NCI-H2196 (cell line): Measurements from ENCODE around the gene PPP1R36.

Source experiments
- DNase-seq: peaks from one replicate; lab custom pipeline; 2025; ENCODE audit not compliant: unreplicated experiment; lab: John Stamatoyannopoulos, UW

Gene PPP1R36, protein sequence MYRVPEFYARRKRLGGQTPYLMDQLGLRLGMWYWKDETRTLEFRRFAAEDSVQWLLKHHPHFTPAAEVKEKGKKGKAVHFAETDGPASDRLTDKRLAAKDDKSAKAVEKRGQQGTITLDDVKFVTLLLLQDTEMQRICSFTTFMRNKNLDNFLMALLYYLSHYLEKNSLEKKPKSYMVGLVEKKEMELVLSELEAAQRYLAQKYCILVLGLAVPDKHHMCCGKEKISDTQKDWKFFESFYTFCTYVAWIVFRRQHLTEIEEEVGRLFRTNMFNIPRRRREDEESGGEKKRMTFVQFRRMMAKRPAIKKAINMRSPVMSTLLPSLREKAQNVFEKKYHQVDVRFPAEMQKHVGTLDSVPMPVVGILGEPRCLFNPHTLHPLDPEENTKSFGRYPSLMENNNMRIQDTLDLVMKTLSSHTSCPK

DNA sequence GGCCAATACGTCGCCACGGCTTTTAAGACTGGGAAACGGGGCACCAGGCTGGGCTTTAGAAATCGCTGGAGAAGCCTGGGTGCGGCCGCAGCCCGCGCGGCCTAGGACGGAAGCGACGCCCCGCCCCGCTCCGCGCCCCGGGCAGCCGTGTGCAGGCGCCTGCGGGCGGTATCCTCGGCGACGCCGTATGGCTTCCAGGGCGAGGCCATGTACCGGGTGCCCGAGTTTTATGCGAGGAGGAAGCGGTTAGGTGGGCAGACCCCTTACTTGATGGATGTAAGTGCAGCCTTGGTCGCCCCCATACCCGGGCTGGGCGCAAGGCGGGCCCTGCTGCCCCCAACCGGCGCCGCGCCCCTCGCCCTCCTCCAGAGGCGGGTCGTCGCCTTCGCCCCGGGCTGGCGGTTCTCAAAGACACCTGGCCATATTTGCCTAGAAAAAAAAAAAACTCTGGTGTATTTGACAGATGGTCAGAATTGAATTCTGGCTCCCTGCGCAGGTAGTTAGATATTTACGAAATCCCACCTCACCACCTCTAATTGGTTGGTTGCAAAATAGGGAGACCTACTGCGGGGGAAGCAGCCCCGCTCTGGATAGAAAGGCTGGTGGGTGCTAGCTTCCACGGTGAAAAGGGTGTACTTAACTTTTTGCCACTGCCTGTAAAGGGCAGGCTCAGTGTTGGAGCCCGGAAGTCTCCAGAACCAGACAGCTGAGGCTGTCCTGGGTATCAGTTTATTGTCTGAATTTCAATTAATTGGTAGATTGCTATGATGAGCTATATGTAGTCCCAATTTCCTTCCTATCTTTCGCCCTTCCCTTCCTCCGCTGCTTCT, at the start of gene PPP1R36:
Gene PPP1R36, plus strand, starts transcription at position 171 of the 830 bp plus-strand sequence. Its CDS starts 37 bp downstream, at position 208.
- no peak for DNase-seq

DNA sequence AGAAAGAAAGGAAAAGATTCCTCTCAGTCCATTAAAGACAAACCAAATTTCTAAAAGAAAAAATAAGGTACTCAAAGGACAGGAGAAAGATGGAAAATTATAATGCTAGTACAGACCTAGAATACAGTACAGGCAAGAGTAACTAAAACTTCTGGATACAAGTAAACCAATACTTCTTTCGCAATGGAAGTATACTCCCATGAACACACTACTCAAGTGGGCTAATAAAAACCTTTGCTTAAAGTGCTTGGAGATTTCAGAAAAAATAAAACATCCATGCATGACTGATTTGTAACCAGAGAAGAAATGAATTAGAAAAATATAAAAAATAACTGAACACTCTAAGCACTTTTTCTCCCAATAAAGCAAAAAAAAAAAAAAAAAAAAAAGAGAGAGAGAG, 49.7 kb upstream of the PPP1R36 start:
- DNase-seq: no peak

DNA sequence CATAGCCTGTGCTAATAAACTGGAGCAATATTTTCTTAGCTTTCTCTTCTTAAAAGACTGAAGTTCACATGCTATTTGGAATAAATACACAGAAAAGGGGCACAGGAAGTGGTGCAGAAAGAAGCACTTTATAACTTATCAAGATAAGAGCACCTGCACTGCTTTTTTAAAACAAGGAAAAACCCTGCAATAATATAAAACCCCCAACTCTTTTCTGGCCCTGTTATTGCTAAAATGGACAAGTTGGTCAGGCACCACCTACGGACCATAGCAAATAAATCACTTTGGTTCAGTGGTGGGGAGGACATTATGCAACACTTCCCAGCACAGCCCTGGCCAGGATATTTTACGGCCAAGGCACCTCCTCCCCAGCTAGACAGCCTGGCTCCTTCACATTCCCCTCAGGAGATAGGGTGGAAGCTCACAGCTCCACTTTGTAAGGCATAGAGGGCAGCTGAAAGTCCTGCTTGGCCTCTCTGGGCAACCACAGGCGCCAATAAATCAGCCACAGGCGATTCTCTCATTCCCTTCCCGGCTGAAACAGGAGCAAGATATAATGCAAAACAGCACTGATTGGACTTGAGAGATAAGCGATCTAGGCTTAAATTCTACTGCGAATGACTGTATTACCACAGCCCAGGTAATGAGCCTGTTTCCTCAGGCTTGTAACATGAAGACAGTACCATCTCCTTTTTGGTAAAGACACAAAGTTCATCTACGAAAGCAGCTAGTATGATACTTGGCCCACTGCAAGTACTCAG, 48.2 kb upstream of the PPP1R36 start:
- DNase-seq: peak; percentile 70

DNA sequence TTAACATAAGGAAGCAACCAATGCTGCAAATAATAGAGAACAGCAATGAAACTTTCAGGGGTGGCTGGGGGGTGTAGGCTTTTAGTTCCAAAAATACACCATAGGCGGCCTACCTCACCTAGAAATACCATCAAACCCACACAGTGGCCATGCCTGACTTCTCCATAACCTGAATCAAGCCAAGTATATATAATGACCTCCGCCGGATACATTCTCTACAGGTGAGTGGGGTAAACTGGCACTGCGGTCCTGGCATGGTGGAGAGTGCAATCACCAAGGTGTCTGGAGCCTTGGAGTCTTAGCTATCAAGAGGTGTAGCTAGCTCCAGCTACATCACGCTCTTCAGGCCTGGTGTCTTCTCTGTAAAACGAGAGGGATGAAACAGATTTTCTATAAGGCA, 47.3 kb upstream of the PPP1R36 start:
- DNase-seq: peak; percentile 29

DNA sequence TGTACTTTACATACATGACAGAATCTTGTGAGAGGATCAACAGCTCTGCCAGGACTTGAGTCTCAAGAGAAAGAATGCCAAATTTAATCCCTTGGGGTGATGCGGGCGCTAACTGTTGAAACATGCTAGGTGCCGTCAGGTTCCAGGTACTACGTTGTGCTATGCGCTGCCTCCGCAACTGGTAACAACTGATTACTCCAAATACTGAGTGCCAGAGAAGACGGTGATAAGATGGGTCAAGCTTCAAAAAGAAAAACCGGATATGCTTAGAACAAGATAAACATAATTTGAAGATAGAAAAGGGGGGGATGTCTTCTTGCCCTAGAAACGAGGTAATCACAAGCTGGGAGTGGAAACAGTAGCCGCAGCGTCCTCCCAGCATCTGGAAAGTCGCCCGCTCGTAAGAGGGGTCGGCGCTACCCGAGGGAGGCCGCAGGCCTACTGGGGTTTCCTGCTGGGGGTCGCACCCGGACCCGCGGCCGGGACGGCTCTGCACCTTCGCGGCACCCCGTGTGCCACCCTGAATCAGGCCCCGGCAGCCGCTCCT, 46.8 kb upstream of the PPP1R36 start:
- DNase-seq: peak; percentile 39

DNA sequence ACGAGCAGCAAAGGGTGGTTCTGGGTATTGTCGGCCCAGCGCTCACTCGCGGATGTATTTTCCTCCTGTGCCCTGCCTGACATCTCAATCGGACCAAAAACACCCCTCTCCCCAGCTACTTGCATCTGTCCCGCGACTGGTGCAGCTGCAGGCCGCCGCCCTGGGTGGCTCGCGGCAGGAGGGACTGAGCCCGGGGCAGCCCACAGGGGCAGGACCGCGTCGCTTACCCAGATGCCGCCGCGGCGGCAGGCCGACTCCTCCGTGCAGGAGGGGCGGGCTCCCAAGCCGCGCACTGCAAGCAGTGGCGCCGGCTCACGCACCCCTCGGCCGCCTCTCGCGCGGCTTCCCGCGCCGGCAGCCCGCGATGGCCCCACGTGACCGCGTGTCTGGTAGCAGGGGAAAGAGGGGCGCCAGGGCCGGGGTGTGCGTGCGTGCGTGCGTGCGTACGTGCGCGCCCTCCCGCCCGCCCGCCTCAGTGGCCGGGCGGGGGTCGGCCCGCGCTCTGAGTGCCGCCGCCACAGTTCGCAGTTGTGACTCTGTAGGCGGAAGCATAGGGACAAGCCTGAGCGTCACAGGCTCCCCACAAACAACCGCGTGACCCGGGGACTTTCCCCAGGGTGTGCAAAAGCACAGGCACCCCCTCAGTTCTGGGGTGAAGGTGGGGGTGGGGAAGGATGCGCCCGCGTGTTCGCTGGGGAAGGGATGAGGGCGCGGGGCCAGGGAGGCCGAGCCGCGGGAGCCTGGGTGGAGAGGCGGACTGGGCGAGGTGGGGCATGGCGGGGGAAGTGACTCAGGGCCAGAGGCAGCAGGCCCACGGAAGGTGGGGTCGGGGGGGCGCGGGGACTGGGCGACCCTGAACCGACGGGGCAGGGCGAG, 46.1 kb upstream of the PPP1R36 start, which contains the start of gene ZBTB25:
Gene ZBTB25, minus strand, starts transcription at position 405 of the 876 bp plus-strand sequence. CDS start 13,305 bp downstream, outside the sequence.
- DNase-seq: peak; percentile 95

DNA sequence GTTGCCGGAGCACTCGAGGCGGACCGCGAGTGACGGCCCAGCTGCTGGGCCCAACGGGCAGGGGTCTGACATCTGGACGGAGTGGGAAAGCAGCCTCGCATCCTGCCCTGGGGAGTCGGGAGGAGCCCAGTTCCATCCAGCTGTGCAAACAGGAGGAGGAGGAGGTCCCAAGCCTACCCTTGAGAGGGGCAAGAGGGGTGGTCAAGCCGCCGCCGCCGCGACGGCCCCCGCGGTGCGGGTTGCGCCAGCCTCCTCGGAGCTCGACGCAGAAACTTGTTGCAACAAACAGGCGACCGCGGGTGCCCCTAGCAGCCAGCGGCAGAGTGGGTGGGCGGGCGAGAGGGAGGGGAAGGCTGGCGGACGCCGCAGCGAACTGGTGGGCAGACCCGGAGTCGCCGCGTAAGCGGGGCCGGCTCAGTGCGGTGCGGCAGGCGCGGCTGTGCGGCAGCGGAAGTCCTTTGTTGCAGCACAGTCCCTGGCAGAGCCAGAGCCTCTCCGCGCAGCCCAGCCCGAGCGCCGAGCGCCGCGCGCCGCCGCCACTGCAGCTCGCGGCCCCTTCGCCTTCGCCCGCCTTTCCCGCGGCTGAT, 45.4 kb upstream of the PPP1R36 start, which contains the start of gene ZBTB1:
Gene ZBTB1, plus strand, starts transcription at position 461 of the 587 bp plus-strand sequence. CDS start 16,735 bp downstream, outside the sequence.
- peak; percentile 86 for DNase-seq

DNA sequence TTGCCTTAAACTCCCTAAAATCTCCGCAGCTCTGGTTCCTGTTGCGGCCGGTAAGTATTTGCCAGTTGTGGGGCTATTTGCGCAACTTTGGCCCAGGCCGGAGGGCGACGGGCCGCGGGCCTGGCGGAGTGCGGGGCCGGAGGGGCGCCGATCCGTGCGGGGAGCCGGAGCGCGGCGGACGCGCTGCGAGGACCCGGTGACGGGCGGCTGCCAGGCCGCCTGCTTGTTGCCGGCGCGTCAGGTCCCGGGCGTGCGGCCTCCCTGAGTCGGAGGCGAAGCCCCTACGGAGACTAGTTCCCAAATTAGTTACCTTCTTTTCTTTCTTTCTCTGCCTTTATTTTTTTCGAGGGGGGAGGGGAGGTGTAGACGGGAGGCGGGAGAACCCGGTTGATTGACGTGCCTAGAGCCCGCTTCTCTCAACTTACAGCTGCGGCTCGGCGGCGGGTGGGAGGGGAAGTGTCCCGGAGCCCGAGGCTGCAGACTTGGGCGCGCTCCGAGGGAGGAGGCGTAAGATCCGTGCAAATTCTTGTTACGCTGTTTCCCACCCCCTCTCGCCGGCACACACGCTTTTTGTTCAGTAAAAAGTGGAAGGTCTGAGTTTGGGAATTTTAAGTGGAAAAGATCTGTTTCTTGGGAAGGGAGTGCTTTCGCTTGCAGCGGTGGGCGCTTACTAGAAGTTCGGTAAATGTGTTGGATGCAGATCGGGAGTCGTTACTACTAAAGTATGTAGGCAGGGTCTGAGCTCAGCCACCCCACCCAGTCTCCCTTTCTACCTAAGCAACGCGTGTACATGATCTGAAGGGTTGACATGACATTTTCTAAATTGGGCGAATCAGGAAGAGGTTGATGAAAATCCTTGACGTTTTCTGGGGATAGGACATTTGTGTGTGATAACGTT, 44.6 kb upstream of the PPP1R36 start:
- DNase-seq: peak; percentile 84

DNA sequence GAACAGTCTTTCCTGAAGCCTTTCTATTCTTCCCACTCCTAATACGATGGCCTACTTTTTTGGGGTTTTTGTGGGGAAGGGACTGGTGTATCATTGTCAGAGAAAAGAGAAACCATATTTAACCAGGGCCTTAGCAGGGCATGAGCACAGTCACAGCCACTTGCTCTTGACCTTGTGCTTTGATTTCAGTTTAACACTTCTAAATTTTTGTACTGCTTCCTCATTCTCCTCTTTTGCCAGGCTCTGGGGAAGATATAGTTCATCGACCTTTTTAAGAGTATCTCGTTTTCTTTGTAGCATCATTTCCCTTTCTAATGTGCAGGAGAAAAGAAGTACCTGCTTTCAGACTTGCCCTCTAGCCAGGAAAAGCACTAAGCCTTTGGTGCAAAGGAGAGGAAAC, 43.0 kb upstream of the PPP1R36 start:
- no peak for DNase-seq

DNA sequence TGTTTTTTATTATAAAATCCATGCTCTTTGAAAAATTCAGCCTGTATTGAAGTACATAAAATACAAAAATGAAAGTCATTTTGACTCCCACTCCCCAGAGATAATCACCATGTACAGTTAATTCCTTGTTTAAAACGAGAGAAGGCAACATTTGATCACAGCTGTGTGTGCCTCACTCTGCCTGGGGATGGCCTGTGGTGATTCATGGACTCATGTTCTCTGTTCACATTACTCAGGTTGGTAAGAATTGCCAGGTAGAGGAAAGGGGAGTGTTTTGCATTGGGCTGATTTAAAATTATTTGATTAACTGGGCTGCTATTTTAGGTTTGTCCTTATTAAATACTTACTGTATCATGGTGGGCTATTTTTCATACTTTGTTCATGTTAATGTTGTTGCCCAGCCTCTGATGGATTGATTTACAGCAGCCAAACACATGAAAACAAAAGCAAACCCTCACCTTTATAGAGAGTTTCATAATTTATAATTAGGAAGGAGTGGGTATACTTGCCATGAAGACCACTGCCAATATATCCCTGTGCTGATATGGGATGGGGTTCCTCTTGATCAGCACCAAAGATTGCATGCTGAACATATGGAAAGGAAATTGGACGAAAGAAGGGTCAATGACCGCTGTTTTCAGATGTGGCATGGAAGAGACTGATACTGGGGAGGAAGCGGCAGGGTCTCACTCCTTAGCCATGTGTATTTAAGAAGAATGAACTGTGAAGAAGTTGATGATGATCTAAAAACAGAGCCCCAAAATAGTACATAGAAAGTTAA, 42.2 kb upstream of the PPP1R36 start:
- no peak for DNase-seq

DNA sequence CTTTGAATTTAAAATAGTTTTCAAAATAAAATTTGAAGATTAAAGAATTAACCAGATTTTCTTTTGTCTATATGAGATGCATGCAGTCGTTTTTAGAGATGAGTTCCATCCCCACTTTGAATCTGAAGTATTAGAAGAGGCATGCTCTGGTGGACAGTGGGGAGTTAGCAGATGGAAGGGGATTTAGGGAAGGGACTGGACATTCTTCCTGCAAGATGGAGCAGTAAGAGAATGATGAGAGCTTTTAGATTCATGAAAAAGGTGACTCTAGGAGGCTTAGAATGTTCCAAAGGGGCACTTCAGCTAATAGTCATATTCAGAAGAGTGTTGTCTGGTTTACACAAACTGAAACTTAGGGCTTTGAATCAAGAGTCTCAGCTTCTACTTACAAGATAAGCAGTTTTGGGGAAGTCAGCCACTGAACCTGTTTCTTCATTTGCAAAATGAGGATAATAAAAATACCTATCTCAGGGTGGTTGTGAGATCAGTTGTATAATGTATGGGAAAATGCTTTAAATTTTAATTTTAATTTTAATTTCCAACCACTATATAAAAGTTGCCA, 41.5 kb upstream of the PPP1R36 start:
- DNase-seq: no peak

DNA sequence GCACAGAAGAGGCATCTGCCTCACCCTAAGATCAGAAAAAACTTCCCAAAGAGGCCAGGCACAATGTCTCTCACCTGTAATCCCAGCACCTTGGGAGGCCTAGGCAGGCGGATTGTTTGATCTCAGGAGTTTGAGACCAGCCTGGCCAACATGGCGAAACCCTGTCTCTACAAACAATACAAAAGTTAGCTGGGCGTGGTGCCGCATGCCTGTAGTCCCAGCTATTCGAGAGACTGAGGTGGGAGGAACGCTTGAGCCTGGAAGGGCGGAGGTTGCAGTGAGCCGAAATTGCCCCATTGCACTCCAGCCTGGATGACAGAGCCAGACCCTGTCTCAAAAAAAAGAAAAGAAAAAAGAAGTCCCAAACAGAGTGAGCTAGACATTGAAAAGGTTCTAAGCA, 40.7 kb upstream of the PPP1R36 start:
- no peak for DNase-seq

DNA sequence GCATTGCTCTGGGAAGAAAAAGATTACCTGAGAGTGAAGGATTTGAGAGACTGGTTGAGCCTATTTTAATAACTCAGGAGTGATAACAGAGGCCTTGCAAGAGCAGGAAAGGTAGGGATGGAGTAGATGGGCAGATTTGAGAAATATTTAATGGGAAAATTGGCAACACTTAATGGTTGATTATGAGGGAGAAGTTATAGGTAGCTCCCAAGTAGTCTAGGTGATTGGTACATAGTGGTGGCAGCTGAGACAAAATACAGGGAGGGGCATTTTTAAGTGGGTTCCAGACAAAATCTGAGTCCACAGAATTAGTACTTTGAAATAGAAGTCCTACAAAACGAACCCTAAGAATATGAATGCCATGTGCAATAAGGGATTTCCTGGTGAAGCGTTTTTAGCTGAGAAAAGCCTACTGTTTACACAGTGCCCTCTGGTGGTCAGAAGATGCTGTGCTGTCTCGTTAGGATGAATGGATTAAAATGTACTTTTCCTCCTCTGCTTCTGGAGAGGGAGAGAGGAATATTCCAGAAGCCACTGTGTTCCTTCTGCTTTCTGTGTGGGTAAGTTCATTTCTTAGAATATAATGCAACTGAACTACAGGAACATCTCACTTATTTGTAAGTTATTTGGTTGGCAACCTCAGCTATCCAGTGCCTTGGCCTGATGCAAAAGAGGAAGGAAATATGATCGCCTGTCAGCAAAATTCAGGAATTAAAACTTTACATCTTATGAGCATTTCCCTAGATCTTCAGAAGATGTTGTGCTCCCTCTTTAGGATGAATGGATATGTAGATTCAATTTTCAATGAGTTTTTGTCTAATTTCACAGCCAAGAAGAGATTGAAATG, 38.7 kb upstream of the PPP1R36 start:
- DNase-seq: peak; percentile 84

DNA sequence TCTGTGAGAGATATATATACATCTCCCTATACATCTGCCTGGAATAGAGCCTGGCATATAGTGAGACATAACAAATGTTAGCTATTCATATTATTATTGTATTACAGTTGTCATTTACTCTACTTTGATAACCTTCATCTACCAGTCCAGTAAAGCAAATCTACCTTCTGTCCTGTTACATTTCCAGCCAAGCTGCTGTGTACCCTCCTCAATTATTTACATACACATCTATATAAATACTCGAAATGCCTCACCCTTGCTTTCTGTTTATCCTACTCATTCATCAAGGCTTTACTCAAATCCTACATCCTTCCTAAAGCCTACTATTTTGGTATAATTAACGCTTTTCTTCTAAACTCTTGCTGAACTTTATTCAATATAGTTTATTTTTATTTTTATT, 36.5 kb upstream of the PPP1R36 start:
- no peak for DNase-seq

DNA sequence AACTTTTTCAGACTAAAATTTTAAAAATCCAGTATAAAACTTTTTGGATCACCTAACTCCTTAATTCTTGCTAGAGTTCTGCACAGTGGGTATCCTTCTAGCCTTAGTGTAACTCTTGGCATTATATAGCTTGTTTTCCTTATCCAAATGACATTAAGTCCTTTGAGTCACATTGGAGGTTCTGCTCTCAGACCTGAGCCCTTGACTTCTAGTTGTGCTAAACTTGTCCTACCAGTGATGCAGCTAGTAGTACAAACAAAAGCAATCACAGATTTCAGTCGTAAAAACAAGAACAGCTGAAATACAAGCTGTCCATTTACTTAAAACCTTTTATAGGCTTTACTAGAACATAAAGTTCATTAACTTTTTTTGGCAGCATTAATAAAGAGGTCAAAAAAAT, 34.7 kb upstream of the PPP1R36 start:
- no peak for DNase-seq

DNA sequence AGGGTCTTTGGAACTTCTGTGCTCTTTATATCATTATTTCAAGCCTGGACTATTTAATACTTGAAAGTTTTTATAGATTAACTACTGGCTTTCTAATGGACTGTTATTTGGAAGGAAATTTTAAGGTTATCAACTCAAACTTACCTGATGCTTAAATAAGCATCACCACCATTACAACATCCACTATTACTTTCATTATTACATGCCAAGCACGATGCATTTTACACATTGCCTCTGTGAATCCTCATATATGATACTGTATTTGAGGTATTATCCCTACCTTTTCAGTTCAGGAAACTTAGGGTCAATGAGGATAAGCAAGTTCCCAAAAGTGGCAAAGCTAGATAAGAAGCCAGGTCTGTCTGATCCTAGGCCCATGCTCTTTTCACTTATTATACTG, 32.8 kb upstream of the PPP1R36 start:
- DNase-seq: no peak
